Endometrium (tissue), 2 donors: ENCODE data around the gene GPC5.

Experiments
- FAIRE-seq: peaks from 2 replicates; lab custom pipeline; 2012; peaks lifted over from hg19 to GRCh38; lab: Jason Lieb, UNC
- donor health status: control.
- donor health status: control.

The GPC5 gene

DNA sequence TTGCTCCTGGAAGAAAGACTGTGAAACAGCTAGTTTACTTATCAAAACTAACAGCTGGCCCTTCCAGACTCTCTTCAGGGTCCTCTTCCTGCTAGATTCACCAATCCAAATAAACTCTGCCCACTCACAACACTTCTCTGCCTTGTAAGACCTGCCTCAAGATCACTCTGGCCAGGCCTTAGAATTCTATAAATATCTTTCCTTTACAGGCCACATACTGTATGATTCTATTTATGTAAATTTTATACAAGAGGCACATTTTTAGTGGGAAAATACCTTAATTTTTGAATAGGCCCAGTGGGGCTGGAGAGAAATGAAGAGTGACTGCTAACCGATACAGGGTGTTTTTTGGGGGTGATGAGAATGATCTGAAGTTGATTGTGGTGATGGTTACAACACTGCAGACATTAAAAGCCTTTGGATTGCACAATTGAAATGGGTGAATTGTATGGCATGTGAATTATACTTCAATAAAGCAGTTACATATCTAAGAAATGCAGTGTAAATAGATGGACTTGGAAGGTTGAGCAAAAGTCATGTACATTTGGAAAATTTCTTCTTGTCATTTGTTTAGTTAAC, 141.8 kb downstream of the GPC5 start:
- FAIRE-seq = no peak

DNA sequence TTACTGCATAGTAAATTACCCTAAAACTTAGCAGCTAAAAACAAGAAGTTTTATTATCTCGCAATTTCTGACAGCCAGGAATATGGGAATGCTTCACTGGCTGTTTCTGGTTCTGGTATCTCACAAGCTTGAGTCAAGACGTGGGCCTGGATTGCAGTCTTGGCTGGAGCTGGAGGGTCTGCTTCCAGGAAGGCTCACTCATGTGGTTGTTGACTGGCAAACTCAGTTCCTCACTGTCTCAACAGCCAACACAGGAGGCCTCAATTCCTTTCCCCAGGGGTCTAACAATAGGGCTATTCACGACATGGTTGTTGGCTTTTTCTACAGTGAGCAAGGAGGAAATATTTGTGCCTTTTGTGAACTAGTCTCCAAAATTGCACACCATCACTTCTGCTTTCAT, 146.3 kb downstream of the GPC5 start:
- FAIRE-seq = no peak

DNA sequence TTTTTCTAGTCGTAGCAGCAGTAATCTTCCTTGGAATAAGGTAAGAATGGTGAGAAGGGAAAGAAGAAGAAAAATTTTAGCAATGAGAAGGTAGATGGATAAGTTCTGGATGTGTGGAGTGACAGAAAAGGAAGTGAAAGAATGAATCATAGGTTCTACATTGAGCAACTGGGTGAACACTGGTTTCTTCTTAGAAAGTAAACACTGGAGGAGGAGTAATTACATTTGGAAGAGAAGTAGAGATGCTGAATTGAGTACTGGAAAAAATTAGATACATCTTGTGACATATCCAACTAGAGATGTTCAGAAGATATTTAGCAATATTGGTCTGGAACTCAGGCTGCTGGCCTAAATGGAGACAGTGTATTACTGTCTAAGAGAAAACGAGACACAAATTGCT, 148.5 kb downstream of the GPC5 start:
- no peak for FAIRE-seq

GRCh38 chr13:91553584-91553983, 155.2 kb downstream of the GPC5 start:
- FAIRE-seq = no peak

- no peak for FAIRE-seq
These were observed 155.7 kb downstream of the GPC5 start for GRCh38 chr13:91554101-91554500.

DNA sequence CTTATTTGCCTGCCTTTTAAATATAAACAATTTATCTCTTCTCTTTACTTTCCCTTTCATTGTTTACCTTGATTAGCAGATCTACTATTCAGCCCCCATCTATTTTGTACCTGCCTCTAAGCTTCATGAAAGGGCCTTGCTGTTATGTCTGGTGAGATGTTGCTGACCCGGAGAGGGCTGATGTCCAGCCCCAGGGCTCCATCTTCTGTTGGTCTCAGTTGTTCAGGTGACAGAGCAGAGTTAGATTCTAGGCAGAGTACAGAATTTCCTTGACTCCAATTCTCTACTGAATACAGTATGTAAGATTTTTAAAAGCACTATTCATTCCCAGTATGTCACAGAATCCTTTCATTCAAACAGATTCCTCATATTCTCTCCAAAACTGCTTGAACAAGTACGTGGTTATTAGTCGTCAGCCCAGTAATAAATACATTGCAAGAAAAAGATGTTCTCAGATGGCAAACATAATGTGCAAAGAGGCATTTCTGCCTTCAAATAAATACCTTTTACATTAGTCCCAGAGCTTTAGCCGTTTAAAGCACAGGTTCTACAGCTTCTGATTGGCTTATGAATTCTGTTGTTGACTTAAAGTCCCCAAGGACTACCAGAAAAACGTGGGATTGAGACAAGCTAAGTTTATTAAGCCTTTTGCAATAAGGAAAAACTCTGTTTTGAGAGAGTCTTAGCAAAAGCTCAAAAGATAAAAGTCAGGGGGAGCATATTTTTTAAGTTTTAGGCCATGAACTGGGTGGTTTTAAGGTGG, 159.1 kb downstream of the GPC5 start:
- no peak for FAIRE-seq

DNA sequence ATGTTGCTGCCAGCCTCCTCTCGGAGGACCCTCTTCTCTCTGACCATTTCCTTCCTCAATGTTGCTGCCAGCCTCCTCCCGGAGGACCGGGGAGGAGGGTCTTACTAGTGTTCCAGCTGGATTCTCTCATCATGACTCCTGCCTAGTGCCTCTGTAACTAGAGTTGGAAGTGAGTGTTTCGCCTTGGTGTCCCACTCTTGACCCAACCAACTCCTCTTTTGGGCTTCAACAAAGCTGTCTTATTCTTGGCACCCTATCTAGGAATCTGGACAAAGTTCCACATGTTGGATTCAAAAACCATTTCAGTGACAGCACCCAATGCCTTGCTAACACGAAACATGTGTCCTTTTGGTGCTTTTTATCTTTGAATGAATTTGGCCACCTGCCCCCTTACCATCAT, 165.4 kb downstream of the GPC5 start:
- FAIRE-seq = no peak

DNA sequence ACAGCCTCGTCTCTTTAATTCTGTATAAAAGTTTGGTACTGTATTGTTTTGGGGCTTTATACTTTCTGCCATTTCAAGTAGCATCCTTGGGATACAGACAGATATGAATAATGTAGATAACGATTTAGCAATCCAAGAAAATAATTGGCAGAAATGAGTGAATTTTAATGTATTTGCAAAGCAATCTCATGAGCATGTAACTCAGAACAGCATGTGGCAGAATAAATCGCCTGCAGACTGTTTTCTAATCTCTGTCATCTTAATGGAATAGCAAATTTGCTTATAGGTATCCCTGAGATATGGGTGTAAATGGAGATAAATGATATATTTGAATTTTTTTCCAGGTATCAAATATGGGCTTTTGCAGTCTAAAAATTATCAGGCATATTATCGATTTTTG, 166.0 kb downstream of the GPC5 start:
- no peak for FAIRE-seq

- no peak for FAIRE-seq
These were observed 166.9 kb downstream of the GPC5 start for GRCh38 chr13:91565296-91565695.

DNA sequence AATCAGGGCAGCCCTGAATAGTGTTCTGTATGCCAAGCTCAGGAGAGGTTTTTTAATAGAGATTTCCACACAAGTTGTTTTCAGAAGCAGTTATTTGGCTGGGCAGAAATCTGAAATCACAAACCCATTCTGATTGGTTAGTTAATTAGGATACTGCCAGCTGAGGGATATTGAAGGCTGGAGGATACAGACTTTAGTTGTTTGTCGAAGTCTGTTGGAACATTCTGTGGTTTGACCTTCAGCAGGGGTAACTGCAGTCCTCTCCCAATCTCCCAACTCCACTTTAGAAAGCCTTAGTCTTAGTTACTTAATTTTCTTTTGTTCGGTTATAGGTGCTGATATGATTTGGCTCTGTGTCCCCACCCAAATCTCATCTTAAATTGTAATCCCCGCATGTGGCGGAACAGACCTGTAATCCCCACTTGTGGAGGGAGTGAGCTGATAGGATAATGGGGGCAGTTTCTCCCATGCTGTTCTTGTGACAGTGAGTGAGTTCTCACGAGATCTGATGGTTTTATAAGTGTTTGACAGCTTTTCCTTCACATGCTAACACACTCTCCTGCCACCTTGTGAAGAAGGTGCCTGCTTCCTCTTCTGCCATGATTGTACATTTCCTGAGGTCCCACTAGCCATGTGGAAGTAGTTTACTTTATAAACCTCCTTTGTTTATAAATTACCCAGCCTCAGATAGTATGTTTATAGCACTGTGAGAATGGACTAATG, 169.2 kb downstream of the GPC5 start:
- no peak for FAIRE-seq

- no peak for FAIRE-seq
These were observed 173.3 kb downstream of the GPC5 start for GRCh38 chr13:91571681-91572080.

- FAIRE-seq = no peak
These were observed 174.0 kb downstream of the GPC5 start for GRCh38 chr13:91572439-91572838.

GRCh38 chr13:91572944-91573598, 174.7 kb downstream of the GPC5 start:
- FAIRE-seq = no peak

- FAIRE-seq = no peak
These were observed 176.3 kb downstream of the GPC5 start for GRCh38 chr13:91574766-91575165.

DNA sequence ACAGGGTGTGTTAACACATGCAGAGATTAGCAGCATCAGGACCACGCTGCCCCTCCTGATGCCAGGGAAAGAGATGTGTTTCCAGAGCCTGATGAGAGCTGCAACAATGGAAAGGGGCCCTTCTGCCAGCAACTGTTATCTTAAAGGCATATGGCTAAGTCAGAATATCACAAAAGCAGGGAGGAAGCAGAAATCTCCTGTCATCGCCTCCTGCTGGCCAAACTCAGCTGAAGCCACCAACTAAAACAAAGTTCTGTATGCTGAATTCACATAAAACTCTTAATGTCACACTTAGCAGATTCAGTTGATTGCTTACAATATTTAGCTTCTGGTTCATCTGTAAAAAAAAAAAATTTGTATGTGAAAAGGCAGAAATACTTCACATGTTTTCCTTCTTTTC, 178.2 kb downstream of the GPC5 start:
- FAIRE-seq = no peak

- FAIRE-seq = no peak
These were observed 180.9 kb downstream of the GPC5 start for GRCh38 chr13:91579320-91579719.

- no peak for FAIRE-seq
These were observed 182.3 kb downstream of the GPC5 start for GRCh38 chr13:91580749-91581148.

DNA sequence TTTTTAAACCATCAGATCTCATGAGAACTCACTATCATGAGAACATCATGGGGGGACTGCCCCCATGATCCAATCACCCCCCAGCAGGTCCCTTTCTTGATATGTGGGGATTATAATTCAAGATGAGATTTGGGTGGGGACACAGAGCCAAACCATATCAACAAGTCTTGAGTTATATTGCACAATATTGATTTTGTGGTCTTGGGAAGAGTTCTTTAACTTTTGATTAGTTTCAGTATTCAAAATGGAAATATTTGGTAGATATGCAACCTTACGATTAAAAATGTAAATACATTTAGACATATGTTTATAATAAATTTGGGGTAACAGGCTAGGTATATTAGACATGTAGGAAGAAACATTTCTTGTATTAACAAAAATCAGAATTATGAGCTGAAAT, 188.2 kb downstream of the GPC5 start:
- FAIRE-seq = no peak

DNA sequence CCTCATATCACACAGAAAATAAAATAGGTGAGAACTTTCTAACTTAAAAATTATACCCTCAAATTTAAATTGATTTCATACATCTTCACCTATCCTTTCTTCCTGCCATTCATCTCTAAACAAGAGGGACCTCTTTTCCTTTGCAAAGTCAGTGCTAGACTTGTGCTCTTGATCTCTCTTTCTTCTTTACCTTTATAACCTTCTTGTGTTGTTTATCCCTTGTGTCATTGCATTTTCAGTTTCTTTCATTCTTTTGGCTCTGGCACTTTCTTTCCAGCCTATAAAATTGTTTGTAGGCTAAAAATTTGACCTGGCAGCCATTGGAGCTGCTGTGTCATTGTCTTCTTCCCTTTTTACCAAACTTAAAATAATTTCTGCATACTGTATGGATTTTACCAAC, 190.1 kb downstream of the GPC5 start:
- FAIRE-seq = no peak

DNA sequence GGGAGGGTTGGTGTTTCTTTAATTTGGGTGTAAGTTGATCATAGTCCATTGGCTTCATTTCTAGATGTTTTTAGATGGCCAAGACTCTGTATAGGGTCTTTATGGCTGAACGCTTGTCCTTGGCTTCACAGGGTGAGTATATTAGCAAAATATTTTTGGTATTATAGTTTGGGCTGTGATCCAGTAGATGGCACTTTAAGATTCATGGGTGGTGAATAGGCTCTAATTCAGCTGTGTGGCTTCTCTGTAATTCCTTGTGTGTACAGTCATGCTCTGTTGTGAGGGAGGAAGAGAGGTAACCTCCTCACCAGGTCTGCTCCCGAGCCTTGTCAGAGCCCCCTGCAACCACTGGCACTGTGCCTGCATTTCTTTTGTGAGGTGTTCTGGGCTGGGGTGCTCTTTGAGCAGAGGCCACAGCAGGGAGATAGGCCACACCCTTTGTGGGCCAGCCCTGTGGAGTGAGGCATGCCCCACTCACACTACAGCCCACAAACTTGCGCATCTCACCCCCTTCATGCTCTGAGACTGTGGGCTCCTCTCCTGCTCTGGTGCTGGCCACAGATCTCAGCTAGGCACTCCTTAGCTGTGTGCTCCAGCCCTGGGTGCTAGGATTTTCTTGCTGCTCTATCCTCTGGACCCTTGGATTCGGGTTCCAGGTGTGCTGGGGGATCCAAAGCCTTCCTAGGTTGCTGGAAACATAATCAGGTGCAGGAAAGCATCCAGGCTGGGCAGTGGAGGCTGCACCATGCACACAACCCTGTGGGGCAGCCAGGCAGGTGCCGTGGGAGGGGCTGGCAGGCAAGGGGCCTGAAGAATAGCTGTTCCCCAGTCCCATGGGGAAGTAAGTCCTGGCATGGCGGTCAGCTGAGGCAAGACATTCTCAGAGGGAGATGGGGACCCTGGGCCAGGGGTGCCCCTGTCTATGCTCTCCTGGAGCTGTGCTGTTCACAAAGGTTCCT, 193.9 kb downstream of the GPC5 start:
- FAIRE-seq = no peak

DNA sequence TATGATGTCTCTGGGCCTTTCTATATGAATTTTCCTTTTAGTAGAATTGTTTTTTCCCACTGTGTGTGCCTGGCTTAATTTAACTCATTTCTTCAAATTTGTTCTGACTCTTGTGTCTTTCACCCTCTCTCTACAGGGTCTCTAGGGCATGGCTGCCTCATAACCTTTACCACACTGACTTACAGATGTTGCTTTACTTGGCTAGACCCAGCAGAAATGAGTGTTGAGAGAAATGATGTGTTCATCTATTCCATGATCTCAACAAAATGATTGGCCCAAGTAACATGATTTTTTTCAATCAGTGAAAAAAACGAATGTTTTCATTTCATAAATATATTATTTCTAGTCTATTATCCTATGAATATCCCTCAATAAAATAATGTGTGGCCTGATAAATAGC, 195.0 kb downstream of the GPC5 start:
- FAIRE-seq = no peak

- FAIRE-seq = no peak
These were observed 195.6 kb downstream of the GPC5 start for GRCh38 chr13:91594061-91594460.
